OCI-LY1 (cell line): ENCODE results near the gene PIK3R5.

Source experiments
- CTCF ChIP-seq: fragments of 200-600 bp; sonication (generic), shearing (Covaris generic); IDR thresholded peaks from 2 replicates; pipeline ENCODE4 v1.5.1; 2017; ENCODE audit warnings: mild to moderate bottlenecking, antibody characterized with exemption, low read length, moderate library complexity, mixed read lengths
- EZH2 ChIP-seq: fragments of 200-600 bp; sonication (generic), shearing (Covaris generic); IDR thresholded peaks from 2 replicates; pipeline ENCODE4 v1.8.0; 2017; ENCODE audit warnings: borderline replicate concordance, mixed run types, mild to moderate bottlenecking, antibody characterized with exemption, low read length, moderate library complexity, mixed read lengths

GRCh38 chr17:8871081-8871581 lies 94.4 kb downstream of the PIK3R5 start:
- TF ChIP-seq CTCF (no peak), EZH2 (no peak)
